ENCODE measurements around the gene HYDIN.
"Not testable (repeated sequence)": the region's sequence is repeated elsewhere in the genome, so short reads cannot be mapped to it uniquely, and the experiment has no call there.

The HYDIN gene

GRCh38 chr16:71105881-71106280 lies 124.6 kb downstream of the HYDIN start:
- DNase-seq (ENCODE audit: low spot score) = not testable (repeated sequence)

- DNase-seq (ENCODE audit: low spot score) = not testable (repeated sequence)
Measured at GRCh38 chr16:71083573-71083972, 146.9 kb downstream of the HYDIN start.

GRCh38 chr16:71080777-71081176 lies 149.7 kb downstream of the HYDIN start:
- DNase-seq (ENCODE audit: low spot score) = not testable (repeated sequence)

GRCh38 chr16:71080262-71080661 lies 150.3 kb downstream of the HYDIN start:
- DNase-seq (ENCODE audit: low spot score) = not testable (repeated sequence)

DNA sequence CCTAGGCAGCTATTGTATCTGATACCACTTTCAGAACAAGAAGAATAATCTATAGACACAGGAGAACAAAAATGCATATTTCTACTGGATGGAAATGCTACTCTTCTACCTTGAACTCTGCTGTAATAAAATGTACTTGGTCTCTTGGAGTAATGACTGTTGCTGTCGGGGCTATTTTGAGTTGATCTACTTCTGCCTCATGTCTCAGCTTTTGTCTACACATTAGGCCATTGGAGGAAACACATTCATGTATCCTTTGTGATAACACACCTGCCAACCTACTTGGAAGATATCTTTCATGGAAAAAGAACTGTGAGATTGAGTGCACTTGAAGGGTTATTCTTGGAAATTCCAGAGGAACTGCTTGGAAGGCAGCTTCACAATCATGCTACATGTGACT lies 159.9 kb downstream of the HYDIN start:
- DNase-seq (ENCODE audit: low spot score) = not testable (repeated sequence)

DNA sequence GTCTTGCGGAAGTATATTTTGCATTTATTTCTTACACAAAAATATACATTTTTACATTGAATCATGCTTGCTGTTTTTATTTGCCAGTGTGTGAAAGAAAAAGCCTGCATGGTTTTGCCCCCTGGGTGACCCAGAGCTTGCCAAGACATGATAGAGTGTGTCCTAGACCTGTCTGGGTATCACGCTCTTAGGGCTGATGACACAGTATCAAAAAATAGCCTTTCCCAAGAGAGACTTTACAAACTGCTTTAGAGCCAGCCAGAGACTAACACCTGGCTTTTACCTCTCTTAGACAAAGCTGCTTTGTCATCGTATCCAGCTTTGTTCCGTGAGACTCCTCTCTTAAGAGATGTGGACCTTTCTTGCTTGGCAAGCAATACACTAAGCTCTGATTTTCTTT lies 160.7 kb downstream of the HYDIN start:
- not testable (repeated sequence) for DNase-seq (ENCODE audit: low spot score)

DNA sequence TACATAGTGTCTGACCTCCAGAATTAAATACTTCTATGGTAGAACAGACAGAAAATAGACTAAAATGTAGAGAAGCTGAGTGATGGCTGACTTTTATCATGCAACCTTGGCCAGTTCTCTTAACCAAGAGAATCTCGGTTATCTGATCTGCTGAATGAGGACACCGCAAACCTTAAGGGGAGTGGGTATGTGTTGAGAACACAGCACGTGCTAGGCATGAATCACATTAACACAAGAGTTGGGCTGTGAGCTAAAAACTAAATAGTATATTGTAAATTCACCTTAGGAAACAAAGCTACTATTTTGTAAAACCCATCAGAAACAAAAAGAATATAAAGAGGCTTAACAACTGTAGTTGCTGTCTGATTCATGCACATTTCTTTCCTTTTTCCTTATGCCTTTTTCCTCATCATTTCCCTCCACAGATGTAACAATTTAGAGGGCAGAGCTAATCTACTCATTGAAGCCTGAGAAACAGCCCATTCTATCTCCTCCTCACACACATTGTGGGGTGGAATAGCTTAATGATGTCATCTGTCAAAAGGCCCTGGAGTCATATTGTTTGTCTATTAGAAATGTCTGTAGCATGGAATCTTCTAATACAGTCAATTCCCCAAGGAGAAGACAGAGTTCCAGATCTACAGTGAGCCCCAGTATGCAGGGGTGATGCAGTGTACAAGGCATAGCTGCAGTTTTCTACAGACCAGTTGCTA lies 176.5 kb downstream of the HYDIN start:
- not testable (repeated sequence) for DNase-seq (ENCODE audit: low spot score)

- DNase-seq (ENCODE audit: low spot score) = not testable (repeated sequence)
Measured at GRCh38 chr16:71050307-71050706, 180.2 kb downstream of the HYDIN start.

DNA sequence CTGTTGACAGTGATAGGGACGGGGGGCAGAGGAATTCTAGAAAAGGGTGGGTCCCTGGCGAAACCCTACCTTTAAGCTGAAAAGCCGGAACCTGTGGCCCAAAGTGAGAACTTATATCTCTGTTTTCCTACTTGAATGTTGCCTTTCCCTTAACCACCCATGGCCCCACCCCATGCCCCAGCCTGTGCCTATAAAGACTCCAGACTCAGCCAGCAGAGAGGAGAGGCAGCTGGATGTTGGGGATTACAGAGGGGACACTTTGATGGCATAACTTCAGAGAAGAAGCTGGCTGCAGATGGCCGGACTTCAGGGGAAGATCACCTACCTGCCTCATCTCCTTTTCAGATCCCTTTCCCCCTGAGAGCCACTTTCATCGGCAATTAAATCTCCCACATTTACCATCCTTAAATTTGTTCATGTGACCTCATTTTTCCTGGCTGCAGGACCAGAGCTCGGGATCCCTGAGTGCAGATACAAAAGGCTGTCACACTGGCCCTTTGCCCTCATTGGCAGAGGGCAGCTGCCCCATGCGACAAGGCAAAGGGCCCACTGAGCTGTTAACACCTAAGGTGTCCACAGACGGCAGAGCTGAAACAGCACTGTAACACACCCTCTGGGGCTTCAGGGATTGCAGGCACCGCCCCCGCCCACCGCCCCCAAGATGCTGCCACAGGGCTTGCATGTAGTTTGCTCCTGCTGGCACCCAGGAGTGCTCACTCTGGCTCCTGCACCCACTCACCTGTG lies 191.0 kb downstream of the HYDIN start:
- DNase-seq (ENCODE audit: low spot score) = not testable (repeated sequence)

DNA sequence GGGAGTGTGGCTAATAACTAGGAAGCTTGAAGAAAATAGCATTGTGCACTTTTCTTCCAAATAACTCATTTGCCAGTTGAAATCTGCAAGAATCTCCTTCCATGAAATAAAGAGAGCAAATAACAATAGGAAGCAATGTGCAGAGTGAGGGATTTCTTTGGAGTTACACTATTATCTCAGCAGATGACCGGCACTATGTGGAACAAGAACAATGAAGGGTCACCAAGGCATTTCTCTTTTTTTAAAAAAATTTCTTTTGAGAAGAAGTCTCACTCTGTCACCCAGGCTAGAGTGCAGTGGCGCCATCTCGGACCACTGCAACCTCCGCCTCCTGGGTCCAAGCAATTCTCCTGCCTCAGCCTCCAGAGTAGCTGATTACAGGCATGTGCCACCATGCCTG lies 192.1 kb downstream of the HYDIN start:
- not testable (repeated sequence) for DNase-seq (ENCODE audit: low spot score)

- not testable (repeated sequence) for DNase-seq (ENCODE audit: low spot score)
Measured at GRCh38 chr16:71037987-71038386, 192.5 kb downstream of the HYDIN start.

DNA sequence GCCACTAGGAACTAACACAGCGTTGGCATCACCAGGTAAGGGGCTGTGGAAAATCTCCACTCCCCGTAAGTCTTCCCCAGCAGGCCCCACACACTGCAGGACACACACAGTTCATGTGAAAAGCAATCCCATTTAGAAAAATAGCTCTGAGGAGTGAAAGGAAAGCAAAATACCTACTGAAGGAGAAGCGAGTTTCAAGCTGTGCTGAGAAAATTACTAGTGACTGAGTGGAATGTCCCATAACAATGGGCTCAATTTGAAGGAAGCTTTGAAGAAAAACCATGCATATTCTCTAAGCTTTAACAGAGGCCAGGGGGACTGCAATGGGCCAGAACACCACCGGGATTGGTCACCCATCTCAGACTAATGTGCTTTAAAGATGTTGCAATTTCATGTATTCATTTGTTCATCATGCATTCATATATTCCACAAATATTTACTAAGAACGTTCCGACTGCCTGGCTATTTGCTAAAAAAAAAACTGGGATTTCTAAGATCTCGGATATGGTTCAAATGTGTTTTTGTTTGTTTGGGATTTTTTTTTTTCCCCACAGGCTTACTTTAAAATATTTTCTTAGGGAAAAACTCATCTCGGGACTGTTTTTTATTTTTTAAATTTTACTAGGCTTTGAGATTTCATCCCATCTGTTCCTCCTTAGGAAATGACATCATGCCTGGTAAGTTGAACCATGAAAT lies 202.3 kb downstream of the HYDIN start:
- DNase-seq (ENCODE audit: low spot score) = not testable (repeated sequence)

DNA sequence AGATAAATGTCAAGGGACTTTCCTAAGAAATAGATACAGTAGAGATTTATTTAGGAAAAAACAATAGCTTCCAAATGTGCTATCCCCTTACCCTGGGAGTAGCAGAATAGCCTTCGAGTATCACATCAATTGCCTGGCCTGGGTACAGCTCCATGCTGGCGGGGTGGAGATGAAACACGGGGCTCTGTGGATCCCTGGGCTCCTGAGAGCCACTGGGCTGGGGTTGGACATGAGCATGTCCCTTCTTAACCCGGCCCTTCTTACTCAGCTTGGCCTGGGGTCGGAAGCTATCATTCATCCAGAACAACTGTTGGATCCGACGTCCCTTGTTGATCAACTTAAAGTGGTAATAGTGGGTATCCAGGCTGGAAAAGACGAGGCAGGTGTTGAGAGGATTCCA lies 203.0 kb downstream of the HYDIN start:
- DNase-seq (ENCODE audit: low spot score) = not testable (repeated sequence)

- DNase-seq (ENCODE audit: low spot score) = not testable (repeated sequence)
Measured at GRCh38 chr16:71023851-71024439, 206.6 kb downstream of the HYDIN start.

DNA sequence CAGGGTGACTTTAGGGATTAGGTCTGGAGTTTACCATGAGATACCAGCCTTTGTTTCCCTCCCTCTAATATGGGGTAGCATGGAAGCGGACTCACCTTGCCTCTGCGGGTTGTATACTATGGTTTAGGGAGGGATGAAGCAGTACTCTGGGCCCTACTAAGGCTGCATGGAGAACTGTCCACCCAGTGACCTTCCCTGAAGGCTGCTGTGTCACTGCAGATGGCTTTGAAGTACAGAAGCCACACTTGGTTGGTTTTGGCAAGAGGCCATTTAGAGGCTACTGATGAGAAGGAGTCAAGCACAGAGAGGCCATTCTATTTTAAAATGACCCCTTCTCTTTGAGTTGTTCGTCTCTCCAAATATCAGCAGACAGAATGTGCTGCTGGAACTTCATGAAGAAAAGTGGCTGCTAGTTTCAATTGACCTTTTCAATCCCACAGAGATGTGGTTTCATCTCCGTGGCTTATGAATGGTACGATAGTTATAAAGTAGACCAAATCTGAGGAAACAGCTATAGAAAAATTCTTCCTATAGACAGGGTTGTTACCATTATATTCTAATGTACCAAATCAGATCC lies 208.5 kb downstream of the HYDIN start:
- DNase-seq (ENCODE audit: low spot score) = not testable (repeated sequence)

DNA sequence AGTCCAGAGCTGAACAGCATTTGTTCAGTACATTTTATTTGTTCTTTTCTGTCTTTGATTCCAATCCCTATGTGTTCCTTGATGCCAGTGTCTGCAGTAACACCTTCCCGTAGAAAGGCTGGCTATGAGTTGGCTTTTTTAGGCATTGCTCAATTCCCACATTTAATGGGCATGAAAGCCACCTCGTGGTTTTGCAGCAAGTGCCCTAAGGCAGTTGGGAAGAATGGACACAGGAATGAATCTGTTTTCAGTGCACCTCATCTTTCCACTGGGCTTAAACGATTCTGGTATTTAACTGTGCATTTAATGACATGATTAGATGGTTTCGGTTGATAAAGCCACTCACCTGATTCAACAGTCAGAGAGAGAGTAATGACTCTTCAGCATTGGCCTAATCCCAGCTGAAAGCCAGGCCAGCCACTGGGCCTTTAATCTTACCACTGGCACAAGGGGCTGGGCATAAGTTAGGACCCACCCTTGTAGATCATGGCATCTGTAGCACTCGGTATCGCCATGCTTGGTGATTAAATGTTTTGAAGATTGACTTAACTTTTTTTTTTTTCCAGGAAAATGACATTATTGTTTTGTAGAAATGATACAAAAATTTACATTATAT lies 211.3 kb downstream of the HYDIN start:
- DNase-seq (ENCODE audit: low spot score) = not testable (repeated sequence)

- not testable (repeated sequence) for DNase-seq (ENCODE audit: low spot score)
Measured at GRCh38 chr16:71015419-71015818, 215.1 kb downstream of the HYDIN start.

DNA sequence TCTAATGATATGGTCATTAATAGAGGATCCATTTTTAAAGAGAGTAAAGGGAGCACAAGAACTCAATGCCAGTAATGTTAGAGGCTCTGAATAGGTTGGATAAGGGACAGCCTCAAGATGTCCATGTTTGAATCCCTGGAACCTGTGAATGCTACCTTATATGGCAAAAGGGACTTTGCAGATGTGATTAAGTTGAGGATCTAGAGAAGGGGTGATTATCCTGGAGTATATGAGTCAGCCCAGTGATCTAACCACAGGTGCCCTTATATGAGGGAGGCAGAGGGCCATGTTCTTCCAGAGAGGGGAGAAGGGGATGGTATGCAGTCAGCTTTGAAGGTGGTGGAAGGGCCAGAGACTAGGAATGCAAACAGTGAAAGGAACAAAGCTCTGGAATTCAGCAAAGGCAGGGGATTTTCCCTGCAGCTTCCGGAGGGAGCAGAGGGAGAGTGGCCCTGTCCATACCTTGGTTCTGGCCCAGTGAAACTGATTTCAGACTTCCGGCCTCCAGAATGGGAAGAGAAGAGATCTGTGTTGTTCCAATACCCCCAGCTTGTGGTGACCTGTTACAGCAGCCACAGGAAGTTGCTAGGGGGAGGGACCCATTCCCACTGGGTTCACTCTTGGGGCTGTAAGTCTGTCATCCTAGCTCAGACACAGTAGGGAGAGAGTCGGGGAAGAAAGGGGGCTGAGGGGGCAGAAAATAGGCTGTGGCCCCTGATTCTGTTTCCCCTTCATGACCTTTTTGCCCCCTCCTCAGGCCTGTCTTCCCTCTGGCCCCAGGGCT lies 220.9 kb downstream of the HYDIN start:
- DNase-seq (ENCODE audit: low spot score) = not testable (repeated sequence)

DNA sequence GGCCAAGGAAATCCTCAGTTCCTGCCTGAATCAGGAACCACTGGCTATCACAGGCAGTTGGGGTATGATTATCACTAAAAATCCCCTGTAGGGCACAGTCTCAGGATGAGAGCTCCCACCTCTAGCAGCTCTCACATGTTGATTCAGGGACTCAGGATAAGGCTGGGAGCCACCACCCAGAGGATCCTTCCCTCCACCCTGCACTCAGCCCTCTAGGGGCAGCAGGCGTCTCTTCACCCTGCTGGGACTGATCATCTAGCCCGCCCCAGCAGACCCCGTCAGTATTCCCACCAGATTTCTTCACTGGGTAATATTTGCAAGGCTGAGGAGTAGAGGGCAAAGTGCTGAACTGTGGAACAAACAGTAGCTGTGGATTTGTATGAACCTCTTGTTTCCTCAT lies 224.0 kb downstream of the HYDIN start:
- DNase-seq (ENCODE audit: low spot score) = not testable (repeated sequence)

- DNase-seq (ENCODE audit: low spot score) = not testable (repeated sequence)
Measured at GRCh38 chr16:70999735-71000134, 230.8 kb downstream of the HYDIN start.

DNA sequence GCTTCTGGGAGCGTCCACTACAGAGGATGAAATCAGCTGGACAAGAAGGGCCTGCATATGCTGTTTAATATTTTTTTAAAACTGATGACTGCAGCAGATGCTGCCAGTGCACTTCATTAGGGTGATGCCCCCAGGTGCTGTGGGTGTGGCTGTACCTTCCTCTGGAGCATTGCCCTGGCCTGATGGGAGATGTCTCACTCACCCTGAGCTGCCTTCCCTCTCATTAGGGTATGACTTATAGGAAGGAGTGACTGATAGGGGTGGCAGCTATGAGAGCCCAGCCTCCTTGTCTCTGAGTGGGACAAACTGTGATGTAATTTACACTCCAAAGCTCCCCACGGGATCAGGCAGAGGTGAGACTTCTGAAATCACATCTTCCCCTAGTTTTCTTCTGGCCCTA lies 234.7 kb downstream of the HYDIN start:
- not testable (repeated sequence) for DNase-seq (ENCODE audit: low spot score)

Measured in CD4-positive, alpha-beta T cell treated with Interleukin-15 for 4 hours (primary cell).